ENCODE measurements around the gene PAQR9.

The PAQR9 gene

GRCh38 chr3:142947799-142948575, 15.5 kb downstream of the PAQR9 start:
- no peak for DNase-seq

GRCh38 chr3:142947352-142947751, 16.1 kb downstream of the PAQR9 start:
- peak; percentile 8 for DNase-seq

- DNase-seq = no peak
Observed at GRCh38 chr3:142946861-142947260, 16.6 kb downstream of the PAQR9 start.

DNA sequence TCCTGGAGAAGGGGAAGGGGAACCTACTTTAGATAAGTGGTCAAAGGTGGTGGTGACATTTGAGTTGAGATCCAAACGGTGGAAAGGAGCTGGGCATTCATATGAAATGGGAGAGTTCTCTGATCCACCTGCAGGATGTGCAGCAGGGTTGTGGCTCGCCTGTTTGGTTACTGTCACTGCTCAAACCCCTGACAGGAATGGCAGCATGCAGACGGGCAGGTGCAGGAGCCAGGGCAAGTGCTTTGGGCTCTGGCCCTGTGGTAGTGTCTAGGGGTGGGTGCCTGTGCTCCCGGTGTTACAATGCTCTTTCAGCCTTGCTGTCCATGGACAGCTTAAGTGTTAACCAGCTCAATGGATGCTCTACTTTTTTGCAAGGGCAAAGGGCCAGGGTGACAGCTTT, 18.5 kb downstream of the PAQR9 start:
- DNase-seq = no peak

DNA sequence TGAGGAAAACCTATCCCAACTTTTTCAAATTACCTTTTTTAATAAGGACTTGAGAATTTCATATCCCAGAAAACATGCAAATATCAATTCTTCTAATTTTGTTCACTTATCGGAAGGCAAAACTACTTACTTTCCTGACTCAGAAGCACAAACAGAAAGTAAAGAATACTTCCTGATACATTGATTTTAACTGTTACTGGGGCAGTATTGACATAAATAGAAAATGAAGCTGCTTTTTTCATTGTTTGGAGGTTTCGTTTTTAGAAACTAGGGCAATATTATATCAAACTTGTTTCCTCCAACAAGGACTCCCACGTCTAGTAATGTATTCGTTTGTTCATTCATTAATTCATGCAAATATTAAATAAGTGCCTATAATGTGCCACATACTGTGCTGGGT, 19.1 kb downstream of the PAQR9 start:
- no peak for DNase-seq

- DNase-seq = no peak
Observed at GRCh38 chr3:142943870-142944269, 19.6 kb downstream of the PAQR9 start.

GRCh38 chr3:142943349-142943748, 20.1 kb downstream of the PAQR9 start:
- DNase-seq = no peak

DNA sequence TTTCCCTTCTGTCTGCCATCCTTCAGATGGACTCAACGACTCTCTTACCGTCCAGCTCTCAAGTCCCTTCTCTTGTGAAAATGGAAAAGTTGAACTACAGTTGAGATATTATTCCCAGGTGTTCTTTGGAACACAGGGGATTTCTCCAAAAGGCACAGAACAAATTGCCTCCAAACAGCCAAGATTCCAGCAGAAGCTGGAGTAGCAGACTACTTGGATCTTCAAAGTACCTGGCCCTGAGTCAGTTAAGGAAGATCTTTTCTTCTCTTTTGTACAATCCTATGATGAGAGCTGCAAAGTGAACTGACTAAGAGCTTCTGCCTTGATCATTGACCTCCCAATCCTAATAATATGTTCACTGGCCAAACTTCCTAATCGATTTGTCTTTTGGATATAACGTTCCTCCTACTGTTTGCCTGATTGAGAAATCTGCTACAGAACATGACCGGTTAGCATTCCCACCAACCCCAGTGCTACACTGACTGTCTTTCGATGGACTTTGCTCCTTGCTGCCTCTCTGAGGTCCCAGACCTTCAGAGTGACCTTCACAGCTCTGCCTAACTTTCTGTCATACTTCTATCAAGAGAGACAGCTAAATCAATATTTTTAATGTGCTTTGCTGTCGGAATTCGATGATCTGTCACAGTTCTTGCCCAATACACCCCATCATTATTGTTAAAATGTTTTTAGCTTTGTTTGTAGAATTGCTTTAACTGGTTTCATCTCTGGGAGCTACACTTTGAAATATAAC, 21.9 kb downstream of the PAQR9 start:
- DNase-seq = no peak

- DNase-seq = no peak
Observed at GRCh38 chr3:142940472-142940871, 23.0 kb downstream of the PAQR9 start.

DNA sequence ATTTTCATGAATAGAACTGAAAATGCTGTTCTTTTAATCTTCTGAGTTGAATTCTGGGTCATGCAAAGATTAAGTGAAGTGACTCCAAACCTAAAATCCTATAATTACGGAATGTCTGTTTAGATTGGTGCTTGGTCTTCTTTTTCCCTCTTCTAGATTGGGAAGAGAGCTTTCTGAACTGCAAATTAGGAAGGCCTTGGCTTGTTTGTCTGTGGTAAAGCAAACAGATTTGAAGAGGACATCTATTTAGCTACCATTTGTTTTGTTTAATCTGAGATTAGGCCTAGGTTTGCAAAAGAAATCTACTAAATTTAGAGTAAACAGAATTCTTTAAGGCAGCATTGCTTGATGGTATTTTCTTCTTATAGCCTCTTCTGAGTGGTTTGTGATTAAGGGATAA, 23.5 kb downstream of the PAQR9 start:
- no peak for DNase-seq

DNA sequence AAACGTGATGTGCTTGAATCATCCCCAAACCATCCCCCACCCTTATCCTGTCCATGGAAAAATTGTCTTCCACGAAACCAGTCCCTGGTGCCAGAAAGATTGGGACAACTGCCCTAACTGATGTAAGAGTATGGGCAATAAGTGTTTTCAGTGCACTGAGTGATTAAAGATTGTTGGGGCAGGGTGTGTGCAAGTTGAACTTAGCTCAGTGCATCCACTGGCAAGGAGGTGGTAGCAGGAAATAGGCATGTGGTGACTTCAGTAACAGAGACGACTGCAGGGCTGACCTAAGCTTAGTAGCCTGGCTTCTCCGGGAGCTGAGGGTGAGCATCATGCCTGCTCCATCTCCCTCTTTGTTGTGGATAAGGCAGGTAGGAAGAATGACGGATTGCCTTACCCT, 27.5 kb downstream of the PAQR9 start:
- DNase-seq = no peak

- no peak for DNase-seq
Observed at GRCh38 chr3:142934887-142935269, 28.6 kb downstream of the PAQR9 start.

DNA sequence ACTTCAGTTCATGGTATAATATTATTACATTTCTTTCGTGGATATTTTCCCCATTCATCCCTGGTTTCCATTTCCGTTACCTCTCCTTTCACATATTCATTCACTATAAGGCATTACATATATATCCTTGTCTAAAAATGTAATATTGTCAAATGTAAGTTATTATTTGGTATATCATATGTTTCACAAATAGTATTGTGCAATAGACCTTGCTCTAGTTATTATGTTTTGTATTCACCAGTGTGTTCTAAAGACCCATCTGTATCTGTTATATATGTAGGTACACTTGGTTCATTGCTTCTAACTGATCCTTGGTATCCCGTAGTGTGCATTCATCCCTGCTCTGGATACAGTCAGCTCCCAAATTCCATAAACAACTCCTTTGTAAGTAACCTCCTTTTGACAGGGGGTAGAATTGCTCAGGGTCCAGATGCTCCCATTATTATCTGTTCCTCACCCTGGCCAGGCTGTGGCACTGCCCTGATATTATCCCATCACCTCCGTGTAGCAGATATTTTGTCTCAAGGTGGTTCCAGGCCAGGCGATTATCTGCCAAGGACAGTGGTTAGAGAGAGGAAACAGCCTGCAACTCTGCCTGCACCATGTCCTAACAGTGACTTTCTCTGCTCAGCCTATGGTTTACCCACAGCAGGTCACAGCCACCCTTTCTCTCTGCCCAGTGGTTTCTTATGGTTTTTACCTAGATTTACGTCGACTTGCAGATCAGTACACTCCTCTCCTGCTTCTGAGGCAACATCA, 29.2 kb downstream of the PAQR9 start:
- DNase-seq = no peak

GRCh38 chr3:142931222-142931621, 32.3 kb downstream of the PAQR9 start:
- no peak for DNase-seq

DNA sequence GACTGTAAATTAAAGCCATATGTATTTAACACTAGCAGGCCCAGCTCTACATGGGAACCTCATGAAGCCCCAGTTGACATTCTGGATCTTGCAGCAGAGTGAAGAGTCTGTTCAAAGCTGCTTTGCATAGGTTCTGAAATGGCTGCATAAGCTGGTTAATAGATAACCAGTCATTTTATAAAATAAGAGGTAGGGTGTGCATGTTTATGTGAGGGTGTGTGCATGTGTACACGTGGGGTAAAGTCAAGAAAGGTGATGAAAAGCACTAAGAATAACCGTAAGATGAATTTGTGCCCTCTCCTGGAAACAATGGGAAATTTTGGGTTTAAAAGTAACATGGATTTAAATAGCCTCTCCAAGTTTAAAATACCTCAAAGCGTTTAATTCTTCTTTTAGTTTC, 33.0 kb downstream of the PAQR9 start:
- no peak for DNase-seq

DNA sequence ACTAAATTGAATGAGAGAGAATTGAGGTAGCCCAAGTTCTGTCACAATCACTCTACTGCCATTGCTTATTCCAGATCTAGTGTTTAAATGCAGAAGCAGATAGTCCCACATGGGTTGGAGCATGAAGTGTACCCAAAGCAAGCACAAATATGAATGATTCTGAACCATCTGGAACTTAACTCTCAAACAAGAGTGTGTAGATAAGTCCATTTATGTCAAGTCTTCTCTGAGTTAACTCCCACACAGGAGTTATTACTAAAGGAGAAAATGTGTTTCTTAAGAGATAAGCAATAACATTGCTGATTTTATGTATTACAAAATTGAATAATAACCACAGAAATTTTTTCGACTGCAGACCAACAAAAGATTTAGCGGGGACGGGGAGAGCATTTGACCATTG, 33.6 kb downstream of the PAQR9 start:
- no peak for DNase-seq

- no peak for DNase-seq
Observed at GRCh38 chr3:142929109-142929508, 34.4 kb downstream of the PAQR9 start.

DNA sequence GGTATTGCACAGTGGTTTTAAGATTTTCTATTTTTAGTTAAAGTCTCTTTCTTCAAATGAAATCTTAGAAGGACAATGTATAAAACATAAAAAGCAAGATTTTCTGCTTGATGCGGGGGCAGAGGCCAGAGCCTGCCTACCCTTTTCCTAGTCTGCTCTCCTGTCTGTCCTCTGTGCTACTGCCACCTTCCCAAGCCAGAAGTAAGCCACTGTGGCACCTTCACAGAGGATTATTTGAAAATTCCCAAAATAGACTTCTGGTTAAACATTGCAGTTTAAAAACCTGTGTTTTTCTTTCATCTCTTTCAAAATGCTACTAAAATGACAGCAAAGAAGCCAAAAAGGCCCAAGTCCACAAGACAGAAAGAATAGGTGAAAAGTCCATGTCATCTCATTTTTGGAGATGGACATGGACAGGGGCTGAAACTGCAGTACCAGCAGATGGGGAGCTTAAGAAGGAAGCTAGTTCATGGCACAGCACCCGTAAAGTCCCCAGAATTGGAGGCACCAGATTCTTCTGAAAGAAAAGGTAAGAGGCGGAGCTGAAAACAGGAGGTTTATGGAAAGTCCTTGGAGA, 37.0 kb downstream of the PAQR9 start:
- DNase-seq = no peak

DNA sequence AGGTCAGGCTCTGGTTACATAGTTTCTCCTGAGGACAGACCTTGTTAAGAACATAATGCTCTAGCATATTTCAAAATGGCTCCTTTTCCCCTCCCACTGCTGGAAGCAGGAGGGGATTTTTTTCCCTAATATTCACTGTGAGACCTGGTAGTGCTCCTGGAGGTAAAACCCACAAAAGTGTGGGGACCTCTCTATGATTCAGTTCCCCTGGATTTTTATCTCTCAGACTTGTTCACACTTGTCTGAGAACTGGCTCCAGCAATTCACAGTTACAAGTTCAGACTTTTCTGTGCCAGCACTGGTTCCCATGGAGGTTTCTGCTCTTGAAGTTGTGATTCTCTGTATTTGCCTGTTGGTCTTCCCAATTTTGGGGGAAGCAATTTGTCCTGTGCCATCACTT, 38.3 kb downstream of the PAQR9 start:
- no peak for DNase-seq

DNA sequence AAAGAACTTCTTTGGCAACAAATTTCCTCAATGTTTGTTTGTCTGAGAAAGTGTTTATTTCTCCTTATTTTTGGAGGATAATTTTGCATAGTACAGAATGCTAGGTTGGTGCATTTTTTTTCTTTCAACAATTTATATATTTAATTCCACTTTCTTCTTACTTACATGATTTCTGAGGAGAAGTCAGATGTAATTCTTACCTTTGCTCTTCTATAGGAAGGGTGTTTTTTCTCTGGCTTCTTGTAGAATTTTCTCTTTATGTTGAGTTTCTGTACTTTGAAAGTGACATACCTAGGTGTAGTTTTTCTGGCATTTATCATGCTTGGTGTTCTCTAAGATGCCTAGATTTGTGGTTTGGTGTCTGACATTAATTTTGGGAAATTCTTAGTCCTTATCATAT, 39.8 kb downstream of the PAQR9 start:
- DNase-seq = no peak

- no peak for DNase-seq
Observed at GRCh38 chr3:142916605-142917004, 46.9 kb downstream of the PAQR9 start.

- DNase-seq = no peak
Observed at GRCh38 chr3:142915636-142916035, 47.8 kb downstream of the PAQR9 start.

GRCh38 chr3:142914286-142914811, 49.1 kb downstream of the PAQR9 start:
- no peak for DNase-seq

Data from activated gamma-delta T cell (primary cell).